ENCODE measurements around the gene S100PBP. TPM values are rescaled to one million over a fixed set of nuclear protein-coding genes. Genes with fewer than 3 reads are reported as not detected.
"Not testable (repeated sequence)": the region's sequence is repeated elsewhere in the genome, so short reads cannot be mapped to it uniquely, and the experiment has no call there.

Gene S100PBP
- total and polyA plus RNA-seq, 3 donors from 2014 or later = 99.7 to 133 (median 120) TPM

- Histone ChIP-seq H3K36me3 (ENCODE audit: low read depth, missing control alignments) (no peaks in the 10 kb centered on the region), H3K4me3 (no peak overlapping the region), H3K27ac (no peak overlapping the region), H3K9me3 (no peaks in the 10 kb centered on the region), H3K4me1 (no peaks in the 10 kb centered on the region), H3K27me3 (no peaks in the 10 kb centered on the region)
- TF ChIP-seq CTCF (IDR thresholded peaks at IDR 0.05) = no peak
- no peak for TF ChIP-seq POLR2A (IDR thresholded peaks at IDR 0.05)
- intact Hi-C loops (cut with DNase I; ENCODE audit: low total_unique reads) = no loop called here
- WGBS, 2 donors = 95 to 98% methylated on average over 4 of the region's 4 CpGs
- DNase-seq = no peak
Observed at GRCh38 chr1:32798191-32798590, 19.3 kb upstream of the S100PBP start.

- DNase-seq = no peak
- 88 to 90% methylated on average over 8 of the region's 8 CpGs for WGBS, 2 donors
- Histone ChIP-seq H3K27me3 (no peaks in the 10 kb centered on the region), H3K4me3 (no peak overlapping the region), H3K36me3 (ENCODE audit: low read depth, missing control alignments) (no peaks in the 10 kb centered on the region), H3K4me1 (no peaks in the 10 kb centered on the region), H3K9me3 (no peaks in the 10 kb centered on the region), H3K27ac (no peak overlapping the region)
- intact Hi-C loops (cut with DNase I; ENCODE audit: low total_unique reads) = no loop called here
- TF ChIP-seq POLR2A (IDR thresholded peaks at IDR 0.05) = no peak
- TF ChIP-seq CTCF (IDR thresholded peaks at IDR 0.05) = no peak
Observed at GRCh38 chr1:32798679-32799416, 18.6 kb upstream of the S100PBP start.

- no peaks in the 10 kb centered on the region for H3K4me1 ChIP-seq
- intact Hi-C loops (cut with DNase I; ENCODE audit: low total_unique reads) = no loop called here
- no peak for DNase-seq
- H3K4me3 ChIP-seq = no peak overlapping the region
- H3K36me3 ChIP-seq (ENCODE audit: low read depth, missing control alignments) = no peaks in the 10 kb centered on the region
- no peaks in the 10 kb centered on the region for H3K27me3 ChIP-seq
- TF ChIP-seq CTCF (IDR thresholded peaks at IDR 0.05) (no peak), POLR2A (IDR thresholded peaks at IDR 0.05) (no peak)
- H3K9me3 ChIP-seq = no peaks in the 10 kb centered on the region
- 93 to 94% methylated on average over 9 of the region's 9 CpGs for WGBS, 2 donors
- H3K27ac ChIP-seq = no peak overlapping the region
Observed at GRCh38 chr1:32801096-32801715, 16.2 kb upstream of the S100PBP start.

- H3K36me3 ChIP-seq (ENCODE audit: low read depth, missing control alignments); DNase-seq; H3K27ac ChIP-seq; H3K4me3 ChIP-seq; H3K4me1 ChIP-seq; intact Hi-C loops (cut with DNase I; ENCODE audit: low total_unique reads); H3K9me3 ChIP-seq; H3K27me3 ChIP-seq: not testable (repeated sequence)
- WGBS, 2 donors = 77% methylated on average over 28 of the region's 30 CpGs; no CpG with 5 or more reads in 1 of the 2 donors
Observed at GRCh38 chr1:32804460-32804859, 13.0 kb upstream of the S100PBP start.

GRCh38 chr1:32806290-32806689, 11.2 kb upstream of the S100PBP start:
- Histone ChIP-seq H3K4me1 (no peaks in the 10 kb centered on the region), H3K36me3 (ENCODE audit: low read depth, missing control alignments) (no peaks in the 10 kb centered on the region), H3K4me3 (no peak overlapping the region), H3K9me3 (no peaks in the 10 kb centered on the region), H3K27ac (no peak overlapping the region), H3K27me3 (no peaks in the 10 kb centered on the region)
- no peak for DNase-seq
- TF ChIP-seq CTCF (IDR thresholded peaks at IDR 0.05) (no peak), POLR2A (IDR thresholded peaks at IDR 0.05) (no peak)
- WGBS, 2 donors = 77 to 85% methylated on average over 6 of the region's 6 CpGs
- intact Hi-C loops (cut with DNase I; ENCODE audit: low total_unique reads) = no loop called here

Data from testis (tissue), 3 donors.